Measurements from ENCODE around the gene NUPR1. TPM values are rescaled to one million over a fixed set of nuclear protein-coding genes. Genes with fewer than 3 reads are reported as not detected.

The NUPR1 gene
- total RNA-seq, 1 experiment from 2014 or later = 16.6 TPM

- ChIA-PET CTCF (no interaction called here), POLR2A (no interaction called here)
- Histone ChIP-seq H3K27me3 (replicated peaks; ENCODE audit: control insufficient read depth, insufficient read depth, low read length) (no peaks in the 10 kb centered on the region), H3K9me3 (no peaks in the 10 kb centered on the region), H3K36me3 (ENCODE audit: control insufficient read depth, insufficient read depth, low read length) (no peaks in the 10 kb centered on the region), H3K4me1 (peaks cover 16% of the 10 kb centered on the region), H3K4me3 (ENCODE audit: low read depth, low read length) (no peak overlapping the region)
- H3K27ac Mint-ChIP-seq (ENCODE audit: unreplicated experiment) = no peak overlapping the region
- BruUV-seq (replicated peaks) = no TSS peak
- no peak for TF ChIP-seq CTCF (IDR thresholded peaks at IDR 0.05; ENCODE audit: insufficient read depth in 1 of 2, low read depth in 1 of 2, low read length in 1 of 2, severe bottlenecking in 1 of 2, unreplicated experiment in 1 of 2)
- intact Hi-C loops (cut with micrococcal nuclease; ENCODE audit: unreplicated experiment) = no loop called here
- no peak overlapping the region for H3K4me3 Mint-ChIP-seq (ENCODE audit: unreplicated experiment)
- H3K4me1 Mint-ChIP-seq (ENCODE audit: low read depth, unreplicated experiment) = peaks cover 9% of the 10 kb centered on the region
- no peaks in the 10 kb centered on the region for H3K27me3 Mint-ChIP-seq (ENCODE audit: insufficient read depth, unreplicated experiment)
- DNase-seq = no peak
- H3K36me3 Mint-ChIP-seq (ENCODE audit: insufficient read depth, unreplicated experiment) = no peaks in the 10 kb centered on the region
- H3K9me3 Mint-ChIP-seq (ENCODE audit: unreplicated experiment) = no peaks in the 10 kb centered on the region
These were observed 17.3 kb downstream of the NUPR1 start for GRCh38 chr16:28521436-28521835.

GRCh38 chr16:28520672-28521071 lies 18.1 kb downstream of the NUPR1 start:
- CTCF ChIA-PET = no interaction called here
- no peak for TF ChIP-seq CTCF (IDR thresholded peaks at IDR 0.05; ENCODE audit: insufficient read depth in 1 of 2, low read depth in 1 of 2, low read length in 1 of 2, severe bottlenecking in 1 of 2, unreplicated experiment in 1 of 2)

GRCh38 chr16:28514246-28514645 lies 24.5 kb downstream of the NUPR1 start:
- H3K36me3 ChIP-seq (ENCODE audit: control insufficient read depth, insufficient read depth, low read length) = no peaks in the 10 kb centered on the region
- no peaks in the 10 kb centered on the region for H3K27me3 ChIP-seq (replicated peaks; ENCODE audit: control insufficient read depth, insufficient read depth, low read length)
- intact Hi-C loops (cut with micrococcal nuclease; ENCODE audit: unreplicated experiment) = no loop called here
- H3K9me3 Mint-ChIP-seq (ENCODE audit: unreplicated experiment) = no peaks in the 10 kb centered on the region
- H3K27ac Mint-ChIP-seq (ENCODE audit: unreplicated experiment) = no peak overlapping the region
- H3K4me3 ChIP-seq (ENCODE audit: low read depth, low read length) = no peak overlapping the region
- no TSS peak for BruUV-seq (replicated peaks)
- DNase-seq = no peak
- CTCF ChIA-PET = no interaction called here
- no peaks in the 10 kb centered on the region for H3K4me1 ChIP-seq
- TF ChIP-seq CTCF (IDR thresholded peaks at IDR 0.05; ENCODE audit: insufficient read depth in 1 of 2, low read depth in 1 of 2, low read length in 1 of 2, severe bottlenecking in 1 of 2, unreplicated experiment in 1 of 2) = no peak
- H3K9me3 ChIP-seq = no peaks in the 10 kb centered on the region
- H3K4me3 Mint-ChIP-seq (ENCODE audit: unreplicated experiment) = no peak overlapping the region
- H3K4me1 Mint-ChIP-seq (ENCODE audit: low read depth, unreplicated experiment) = peaks cover 7% of the 10 kb centered on the region
- no peaks in the 10 kb centered on the region for H3K36me3 Mint-ChIP-seq (ENCODE audit: insufficient read depth, unreplicated experiment)
- POLR2A ChIA-PET = no interaction called here
- H3K27me3 Mint-ChIP-seq (ENCODE audit: insufficient read depth, unreplicated experiment) = no peaks in the 10 kb centered on the region

More at GRCh38 chr16:28520672-28521071, 18.1 kb downstream of the NUPR1 start:
- POLR2A ChIA-PET = no interaction called here
- Histone ChIP-seq H3K9me3 (no peaks in the 10 kb centered on the region), H3K27me3 (replicated peaks; ENCODE audit: control insufficient read depth, insufficient read depth, low read length) (no peaks in the 10 kb centered on the region), H3K4me3 (ENCODE audit: low read depth, low read length) (no peak overlapping the region), H3K36me3 (ENCODE audit: control insufficient read depth, insufficient read depth, low read length) (no peaks in the 10 kb centered on the region), H3K4me1 (peaks cover 10% of the 10 kb centered on the region)
- intact Hi-C loops (cut with micrococcal nuclease; ENCODE audit: unreplicated experiment) = no loop called here
- H3K4me1 Mint-ChIP-seq (ENCODE audit: low read depth, unreplicated experiment) = peaks cover under 1% of the 10 kb centered on the region
- H3K27ac Mint-ChIP-seq (ENCODE audit: unreplicated experiment) = no peak overlapping the region
- H3K36me3 Mint-ChIP-seq (ENCODE audit: insufficient read depth, unreplicated experiment) = no peaks in the 10 kb centered on the region
- no peak overlapping the region for H3K4me3 Mint-ChIP-seq (ENCODE audit: unreplicated experiment)
- H3K27me3 Mint-ChIP-seq (ENCODE audit: insufficient read depth, unreplicated experiment) = no peaks in the 10 kb centered on the region
- no TSS peak for BruUV-seq (replicated peaks)
- no peaks in the 10 kb centered on the region for H3K9me3 Mint-ChIP-seq (ENCODE audit: unreplicated experiment)
- DNase-seq = no peak
